Islet precursor cell (in vitro differentiated cells): ENCODE results near the gene TM9SF2.
"Not testable (repeated sequence)": the region's sequence is repeated elsewhere in the genome, so short reads cannot be mapped to it uniquely, and the experiment has no call there.

Experiments used
- DNase-seq: peaks from one replicate; pipeline ENCODE4 v3.0.0-alpha.2; 2018

The TM9SF2 gene, protein sequence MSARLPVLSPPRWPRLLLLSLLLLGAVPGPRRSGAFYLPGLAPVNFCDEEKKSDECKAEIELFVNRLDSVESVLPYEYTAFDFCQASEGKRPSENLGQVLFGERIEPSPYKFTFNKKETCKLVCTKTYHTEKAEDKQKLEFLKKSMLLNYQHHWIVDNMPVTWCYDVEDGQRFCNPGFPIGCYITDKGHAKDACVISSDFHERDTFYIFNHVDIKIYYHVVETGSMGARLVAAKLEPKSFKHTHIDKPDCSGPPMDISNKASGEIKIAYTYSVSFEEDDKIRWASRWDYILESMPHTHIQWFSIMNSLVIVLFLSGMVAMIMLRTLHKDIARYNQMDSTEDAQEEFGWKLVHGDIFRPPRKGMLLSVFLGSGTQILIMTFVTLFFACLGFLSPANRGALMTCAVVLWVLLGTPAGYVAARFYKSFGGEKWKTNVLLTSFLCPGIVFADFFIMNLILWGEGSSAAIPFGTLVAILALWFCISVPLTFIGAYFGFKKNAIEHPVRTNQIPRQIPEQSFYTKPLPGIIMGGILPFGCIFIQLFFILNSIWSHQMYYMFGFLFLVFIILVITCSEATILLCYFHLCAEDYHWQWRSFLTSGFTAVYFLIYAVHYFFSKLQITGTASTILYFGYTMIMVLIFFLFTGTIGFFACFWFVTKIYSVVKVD

DNA sequence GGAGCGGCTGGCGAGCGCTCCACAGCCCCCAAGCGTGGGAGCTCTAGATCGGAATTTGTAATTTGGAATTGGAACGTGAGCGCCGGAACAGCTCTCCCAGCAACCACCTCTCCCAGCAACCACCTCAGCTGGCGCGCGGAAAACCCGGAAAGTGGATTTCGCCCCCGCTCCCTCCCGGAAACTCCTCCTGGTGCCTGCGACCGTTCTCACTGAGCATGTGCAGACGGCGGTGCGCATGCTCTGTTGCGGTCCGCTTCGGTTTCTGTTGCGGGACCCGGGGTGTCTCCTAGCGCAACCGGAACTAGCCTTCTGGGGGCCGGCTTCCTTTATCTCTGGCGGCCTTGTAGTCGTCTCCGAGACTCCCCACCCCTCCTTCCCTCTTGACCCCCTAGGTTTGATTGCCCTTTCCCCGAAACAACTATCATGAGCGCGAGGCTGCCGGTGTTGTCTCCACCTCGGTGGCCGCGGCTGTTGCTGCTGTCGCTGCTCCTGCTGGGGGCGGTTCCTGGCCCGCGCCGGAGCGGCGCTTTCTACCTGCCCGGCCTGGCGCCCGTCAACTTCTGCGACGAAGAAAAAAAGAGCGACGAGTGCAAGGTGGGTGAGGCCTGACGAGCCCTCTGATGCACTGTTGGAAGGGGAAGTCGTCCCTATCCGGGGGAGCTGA is at the start of gene TM9SF2:
Gene TM9SF2, plus strand, starts transcription at position 289 of the 664 bp plus-strand sequence. Its CDS starts 135 bp downstream, at position 424.
- DNase-seq = peak; percentile 99

DNA sequence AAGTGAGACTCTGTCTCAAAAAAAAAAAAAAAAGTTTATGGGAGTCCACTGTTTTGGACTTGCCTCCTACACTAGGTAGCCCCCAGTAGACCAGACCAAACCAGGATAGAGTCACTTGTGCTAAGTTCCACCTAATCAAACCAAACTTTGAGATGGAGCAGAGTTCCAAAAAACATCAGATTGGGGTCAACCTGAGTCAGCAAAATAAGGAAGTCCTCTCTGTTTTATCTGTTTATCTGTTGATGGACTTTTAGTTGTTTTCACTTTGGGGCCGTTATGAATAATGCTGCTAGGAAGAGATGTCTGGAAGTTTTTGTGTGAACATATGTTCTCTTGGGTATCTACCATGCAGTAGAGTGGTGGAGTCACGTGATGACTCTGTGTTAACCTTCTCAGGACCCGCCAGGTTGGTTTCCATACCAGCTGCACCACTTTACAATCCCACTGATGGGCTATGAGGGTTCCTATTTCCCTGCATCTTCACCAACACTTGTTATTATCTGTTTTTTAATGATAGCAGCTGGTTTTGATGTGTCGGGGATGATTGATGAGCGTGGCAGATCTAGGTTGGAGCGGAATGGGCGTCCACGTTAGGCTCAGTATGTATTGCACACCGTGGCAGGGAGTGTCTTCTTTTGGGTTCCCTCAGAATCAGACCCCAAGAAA is 46.6 kb upstream of the TM9SF2 start:
- no peak for DNase-seq

DNA sequence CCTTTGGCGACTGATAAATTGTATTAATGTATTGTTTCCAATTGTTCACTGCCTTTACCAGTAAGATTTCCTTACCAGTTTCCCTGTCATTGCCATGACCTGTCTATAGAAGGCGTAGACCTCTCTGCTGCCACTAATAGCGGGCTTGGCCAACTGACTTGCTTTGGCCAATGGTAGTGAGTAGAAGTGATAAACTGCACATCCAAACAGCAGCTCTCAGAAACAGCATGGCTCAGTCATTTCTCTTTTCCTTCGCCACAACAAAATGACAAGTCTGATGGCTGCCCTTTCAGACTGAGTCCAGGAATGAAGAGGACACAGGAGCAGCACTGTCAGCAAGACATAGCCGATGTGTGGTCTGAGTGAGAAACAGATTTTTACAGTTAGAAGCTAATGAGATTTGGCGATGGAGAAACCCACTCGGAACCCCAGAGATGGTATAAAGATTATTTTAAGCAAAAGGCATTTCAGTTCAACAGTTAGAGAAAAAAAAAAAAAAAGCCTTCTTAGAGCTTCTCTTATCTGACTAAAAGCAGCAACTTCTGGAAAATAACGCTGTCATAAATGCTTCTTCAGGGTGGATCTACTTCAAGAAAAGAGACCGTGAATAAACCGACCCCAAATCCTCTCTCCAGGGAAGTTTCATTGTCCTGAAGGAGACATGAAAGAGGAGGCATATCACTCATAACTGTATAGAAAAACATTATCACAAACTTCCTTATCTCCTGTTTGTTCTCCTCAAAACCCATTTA is 42.0 kb upstream of the TM9SF2 start:
- DNase-seq = no peak

DNA sequence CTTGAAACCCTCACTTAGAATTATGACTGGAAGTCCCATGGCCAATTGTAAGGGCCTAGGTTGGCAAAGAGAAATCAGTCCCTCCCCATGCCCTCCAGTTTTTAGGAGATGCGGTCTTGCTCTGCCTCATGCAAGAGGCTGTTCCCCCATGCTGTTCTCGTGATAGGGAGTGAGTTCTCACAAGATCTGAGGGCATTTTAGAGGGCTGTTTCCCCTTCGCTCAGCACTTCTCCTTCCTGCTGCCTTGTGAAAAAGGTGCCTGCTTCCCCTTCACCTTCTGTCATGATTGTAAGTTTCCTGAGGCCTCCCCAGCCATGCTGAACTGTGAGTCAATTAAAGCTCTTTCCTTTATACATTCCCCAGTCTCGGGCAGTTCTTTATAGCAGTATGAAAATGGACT is 40.5 kb upstream of the TM9SF2 start:
- DNase-seq = not testable (repeated sequence)

DNA sequence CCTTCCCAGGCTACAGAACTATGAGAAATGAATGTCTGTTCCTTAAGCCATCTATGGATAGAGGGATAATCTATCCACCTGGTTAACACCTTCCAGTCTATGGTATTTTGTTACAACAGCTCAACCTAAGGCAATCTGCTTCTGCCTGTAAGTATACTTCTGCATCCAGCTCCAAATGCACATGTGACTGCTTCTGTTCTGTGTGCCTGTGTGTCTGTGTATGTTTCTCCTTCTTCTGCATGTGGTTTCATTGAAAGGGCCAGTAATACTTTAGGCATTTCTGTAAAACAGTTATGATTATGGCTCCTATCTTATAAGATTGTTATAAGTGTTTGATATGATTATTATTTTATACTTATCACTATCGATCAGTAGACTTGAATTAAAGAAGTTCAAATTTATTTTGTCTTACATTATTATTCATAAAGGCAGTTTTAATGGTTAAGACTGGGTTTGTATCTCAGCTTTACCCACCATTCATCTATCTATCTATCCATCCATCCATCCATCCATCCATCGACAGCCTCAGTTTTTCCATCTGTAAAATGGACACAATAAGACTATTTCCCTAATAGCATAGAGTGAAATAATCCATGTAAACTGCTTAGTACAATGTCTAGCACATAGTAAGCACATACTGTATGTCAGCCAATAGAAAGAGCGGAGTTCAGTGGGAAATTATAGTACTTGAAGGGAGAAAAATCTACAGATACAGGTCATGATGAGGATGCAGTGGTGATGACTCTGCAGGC is 37.5 kb upstream of the TM9SF2 start:
- DNase-seq = no peak

DNA sequence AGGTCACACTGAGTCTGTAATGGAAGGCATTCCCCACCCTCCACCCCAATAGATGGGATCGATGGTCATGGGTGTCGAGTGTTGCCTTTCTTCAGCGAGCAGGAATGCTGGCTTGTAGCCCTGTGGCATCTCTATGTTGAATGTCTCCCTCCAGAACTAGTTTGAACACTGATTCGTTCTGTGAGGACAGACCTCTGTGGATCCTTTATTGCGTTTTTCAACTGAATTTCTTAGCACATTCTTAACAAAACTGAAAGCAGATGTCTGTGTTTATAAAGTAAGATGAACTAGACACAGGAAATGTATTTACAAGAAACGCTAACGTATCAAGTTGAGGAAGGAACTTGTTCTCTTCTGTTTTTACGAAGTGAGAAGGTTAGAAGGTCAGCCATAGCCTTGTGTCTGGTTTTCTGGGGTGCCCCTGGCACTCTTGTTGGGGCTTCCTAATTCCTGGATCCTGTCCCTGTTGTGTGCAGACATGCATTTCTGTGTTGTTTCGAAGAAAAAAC is 36.8 kb upstream of the TM9SF2 start:
- DNase-seq = no peak

GRCh38 chr13:99465454-99465853 is 35.8 kb upstream of the TM9SF2 start:
- DNase-seq = no peak

GRCh38 chr13:99467764-99468163 is 33.5 kb upstream of the TM9SF2 start:
- DNase-seq = no peak

- DNase-seq = no peak
Observed at GRCh38 chr13:99469041-99469440, 32.2 kb upstream of the TM9SF2 start.

DNA sequence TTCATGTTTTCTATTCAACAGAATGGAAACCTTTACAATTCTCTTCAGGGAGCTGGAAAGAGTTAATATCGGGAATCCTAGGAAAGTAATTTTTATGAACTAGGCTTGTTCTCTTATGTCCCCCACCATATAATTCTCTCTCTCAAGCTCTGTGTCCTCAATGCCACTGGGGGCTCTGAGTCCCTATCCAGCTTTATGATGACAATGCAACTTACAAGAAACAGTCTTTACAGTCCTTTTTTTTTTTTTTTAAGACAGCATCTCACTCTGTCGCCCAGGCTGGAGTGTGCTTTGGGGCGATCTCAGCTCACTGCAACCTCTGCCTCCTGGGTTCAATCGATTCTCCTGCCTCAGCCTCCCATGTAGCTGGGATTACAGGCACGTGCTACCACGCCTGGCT is 31.2 kb upstream of the TM9SF2 start:
- DNase-seq = no peak

DNA sequence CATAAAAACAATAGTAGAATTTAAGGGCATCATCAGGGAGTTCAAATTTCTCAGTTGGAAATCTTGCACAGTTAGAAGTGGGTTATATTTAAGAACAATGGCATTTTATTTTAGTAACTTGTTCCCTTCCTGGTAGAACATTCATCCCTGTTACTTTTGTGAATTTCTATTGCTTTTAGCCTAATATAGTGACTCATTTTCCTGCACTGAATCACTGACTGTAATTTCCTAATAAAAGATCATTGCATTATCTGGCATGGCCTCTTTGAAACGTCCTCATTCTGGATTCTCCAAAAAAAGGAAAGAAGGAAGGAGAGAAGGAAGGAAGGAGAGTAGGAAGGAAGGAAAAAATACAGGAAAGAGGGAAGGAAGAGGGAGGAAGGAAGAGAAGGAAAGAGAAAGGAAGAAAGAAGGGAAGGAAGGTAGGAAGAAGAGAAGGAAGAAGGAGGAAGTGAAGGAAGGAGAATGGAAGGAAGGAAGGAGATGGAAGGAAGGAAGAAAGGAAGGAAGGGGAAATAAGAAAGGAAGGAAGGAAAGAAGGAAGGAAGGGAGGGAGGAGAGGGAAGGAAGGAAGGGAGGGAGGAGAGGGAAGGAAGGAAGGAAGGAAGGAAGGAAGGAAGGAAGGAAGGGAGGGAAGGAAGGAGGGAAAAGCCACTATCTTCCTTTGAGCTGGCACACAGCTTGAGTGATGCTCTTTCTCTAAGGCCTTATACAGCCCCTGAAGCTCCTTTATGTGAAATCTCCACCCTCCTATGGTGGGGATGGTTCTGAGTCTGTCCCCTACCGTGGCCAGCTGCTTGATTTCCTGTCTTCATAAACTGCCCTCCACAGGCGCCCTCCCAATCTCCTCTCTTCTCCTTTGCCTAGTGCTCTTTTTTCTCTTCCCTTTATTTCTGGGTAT is 29.8 kb upstream of the TM9SF2 start:
- no peak for DNase-seq

DNA sequence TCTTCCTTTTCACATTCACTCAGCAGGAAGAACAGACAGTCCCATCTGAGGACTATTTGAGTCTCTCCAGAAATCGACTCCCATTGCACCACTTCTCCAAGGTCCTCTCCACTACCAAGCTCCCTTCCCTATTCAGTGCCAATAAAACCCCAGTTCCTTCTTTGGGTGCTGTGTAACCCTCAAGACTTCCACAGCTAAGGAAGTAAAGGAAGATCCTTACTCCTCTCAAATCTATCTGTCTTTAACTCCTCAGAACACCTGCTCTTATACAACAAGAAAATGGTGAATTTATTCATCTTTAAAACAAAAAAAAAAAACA is 29.2 kb upstream of the TM9SF2 start:
- DNase-seq = no peak

- DNase-seq = no peak
Observed at GRCh38 chr13:99473515-99473914, 27.8 kb upstream of the TM9SF2 start.

- DNase-seq = no peak
Observed at GRCh38 chr13:99476648-99477047, 24.6 kb upstream of the TM9SF2 start.

DNA sequence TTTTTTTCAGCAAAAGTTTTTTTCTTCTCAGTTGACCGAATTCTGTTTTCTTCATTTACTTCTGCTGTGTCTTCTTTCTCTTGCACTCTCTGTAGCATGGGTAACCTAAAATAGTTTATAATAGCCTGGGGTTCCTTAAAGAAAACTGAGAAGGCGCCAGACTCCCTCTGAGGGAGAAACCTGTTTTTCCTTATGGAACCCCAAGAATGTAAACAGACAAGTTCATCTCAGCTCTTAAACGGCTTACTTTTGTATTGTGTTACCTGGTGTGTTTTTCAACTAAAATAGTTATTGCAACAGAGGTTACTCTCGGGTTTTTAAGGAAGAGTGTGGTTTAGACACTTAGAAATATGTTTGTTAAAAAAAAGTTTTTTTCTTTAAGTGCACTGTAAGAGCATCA is 23.8 kb upstream of the TM9SF2 start:
- DNase-seq = no peak

- no peak for DNase-seq
Observed at GRCh38 chr13:99481366-99481765, 19.9 kb upstream of the TM9SF2 start.

DNA sequence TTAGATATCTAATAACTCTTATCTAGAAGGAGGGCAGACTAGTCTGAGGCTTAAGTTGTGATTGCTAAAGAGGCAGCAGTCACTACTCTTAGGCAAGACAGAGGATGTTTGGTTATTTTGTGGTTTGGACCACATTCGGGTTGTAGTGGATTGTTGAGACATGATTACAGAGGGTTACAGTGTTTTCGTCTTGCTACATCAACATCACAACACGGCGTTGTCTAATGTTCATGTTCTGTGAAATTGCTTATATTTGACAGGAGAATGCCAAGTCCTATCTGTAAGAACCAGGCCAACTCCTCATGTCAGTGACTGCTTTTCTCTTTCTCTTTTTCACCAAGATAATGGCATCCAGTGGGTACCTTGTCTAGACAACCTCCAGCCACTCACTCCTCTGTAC is 16.8 kb upstream of the TM9SF2 start:
- no peak for DNase-seq

- DNase-seq = no peak
Observed at GRCh38 chr13:99486996-99487395, 14.3 kb upstream of the TM9SF2 start.

GRCh38 chr13:99489028-99489427 is 12.2 kb upstream of the TM9SF2 start:
- DNase-seq = no peak

- DNase-seq = not testable (repeated sequence)
Observed at GRCh38 chr13:99491750-99492149, 9.5 kb upstream of the TM9SF2 start.
